DND-41 (cell line): ENCODE measurements around the gene GYG1.

Experiments used
- ATAC-seq: fragments of 200-7000 bp; cut with Tn5 transposase; 3 replicates; pipeline ENCODE4 v1.9.1; 2021; ENCODE audit warnings: low read depth; ENCODE audit not compliant: insufficient read depth
- DNase-seq: peaks from one replicate; pipeline ENCODE4 v3.0.0-alpha.2; 2020
- H2AFZ ChIP-seq: 2 replicates; pipeline ENCODE4 v1.6.0; 2012; ENCODE audit warnings: low read depth, low read length
- H3K27ac ChIP-seq: 2 replicates; pipeline ENCODE4 v1.5.1; 2012; ENCODE audit warnings: low read length, inconsistent platforms
- H3K27me3 ChIP-seq: fragments of 200-600 bp; sonication (generic); 2 replicates; pipeline ENCODE4 v1.6.0; 2012; ENCODE audit warnings: low read length, mild to moderate bottlenecking, inconsistent platforms; ENCODE audit not compliant: insufficient read depth, poor library complexity
- H3K36me3 ChIP-seq: 2 replicates; pipeline ENCODE4 v1.5.1; 2012; ENCODE audit warnings: low read length, inconsistent platforms; ENCODE audit not compliant: insufficient read depth
- H3K4me1 ChIP-seq: 2 replicates; pipeline ENCODE4 v1.5.1; 2012; ENCODE audit warnings: mild to moderate bottlenecking, low read length; ENCODE audit not compliant: insufficient read depth
- H3K4me2 ChIP-seq: 2 replicates; pipeline ENCODE4 v1.6.0; 2012; ENCODE audit warnings: mild to moderate bottlenecking, moderate library complexity, low read length, inconsistent platforms; ENCODE audit not compliant: insufficient read depth
- H3K4me3 ChIP-seq, 2 experiments: fragments of 200-600 bp in 1 of 2; shearing (Covaris generic) in 1 of 2; 2 replicates each; pipeline ENCODE4 v1.5.1; 2012 to 2016; ENCODE audit warnings: inconsistent platforms in 2 of 2, low read length in 2 of 2, mild to moderate bottlenecking in 2 of 2, low read depth in 1 of 2, moderate library complexity in 1 of 2
- H3K79me2 ChIP-seq: 2 replicates; pipeline ENCODE4 v1.6.0; 2012; ENCODE audit warnings: low read length, inconsistent platforms; ENCODE audit not compliant: insufficient read depth
- H3K9ac ChIP-seq: 2 replicates; pipeline ENCODE4 v1.6.0; 2012; ENCODE audit warnings: low read depth, mild to moderate bottlenecking, inconsistent platforms, low read length, moderate library complexity
- H3K9me3 ChIP-seq: 2 replicates; pipeline ENCODE4 v1.5.1; 2012; ENCODE audit warnings: low read length, moderate library complexity, mild to moderate bottlenecking, inconsistent platforms; ENCODE audit not compliant: insufficient read depth, severe bottlenecking
- H4K20me1 ChIP-seq: 2 replicates; pipeline ENCODE4 v1.6.0; 2012; ENCODE audit warnings: low read length; ENCODE audit not compliant: insufficient read depth
- EZH2 ChIP-seq: IDR thresholded peaks from 3 replicates; pipeline ENCODE4 v1.6.1; 2012; ENCODE audit warnings: borderline replicate concordance, low read depth, mild to moderate bottlenecking, moderate library complexity, low read length, inconsistent platforms; ENCODE audit not compliant: severe bottlenecking
- TF ChIP-seq, protein P1 (sequence below): IDR thresholded peaks from 2 replicates; pipeline ENCODE4 v1.5.1; 2012; ENCODE audit warnings: borderline replicate concordance, low read length, moderate library complexity, mild to moderate bottlenecking; ENCODE audit not compliant: poor library complexity, severe bottlenecking; ENCODE audit errors: extremely low read depth

GYG1 gene

DNA sequence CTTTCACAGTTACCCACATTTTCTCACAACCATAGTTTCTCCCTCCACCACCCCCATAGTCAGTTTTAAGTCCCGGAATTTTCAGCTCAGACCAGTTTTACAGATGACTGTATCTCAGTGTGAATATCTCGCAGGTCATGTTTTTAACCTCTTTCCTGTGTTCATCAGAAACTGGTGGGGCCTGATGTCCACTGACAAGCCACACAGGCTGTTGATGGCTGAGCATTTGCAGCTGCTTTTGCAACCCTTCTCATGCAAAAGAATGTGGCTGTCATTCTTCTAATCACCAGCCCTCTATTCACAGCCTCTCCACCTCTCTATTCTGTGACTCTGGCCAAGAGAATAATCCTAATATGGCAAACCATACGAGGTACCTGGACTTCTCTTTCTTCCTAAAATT is 8.5 kb downstream of the GYG1 start:
- no peaks in the 10 kb centered on the region for H4K20me1 ChIP-seq
- H3K27me3 ChIP-seq = no peaks in the 10 kb centered on the region
- no peak overlapping the region for H2AFZ ChIP-seq
- 0 out of 2 replicates have a peak, but pooled peaks cover 3% of the 10 kb centered on the region for H3K4me1 ChIP-seq
- TF ChIP-seq, protein P1, sequence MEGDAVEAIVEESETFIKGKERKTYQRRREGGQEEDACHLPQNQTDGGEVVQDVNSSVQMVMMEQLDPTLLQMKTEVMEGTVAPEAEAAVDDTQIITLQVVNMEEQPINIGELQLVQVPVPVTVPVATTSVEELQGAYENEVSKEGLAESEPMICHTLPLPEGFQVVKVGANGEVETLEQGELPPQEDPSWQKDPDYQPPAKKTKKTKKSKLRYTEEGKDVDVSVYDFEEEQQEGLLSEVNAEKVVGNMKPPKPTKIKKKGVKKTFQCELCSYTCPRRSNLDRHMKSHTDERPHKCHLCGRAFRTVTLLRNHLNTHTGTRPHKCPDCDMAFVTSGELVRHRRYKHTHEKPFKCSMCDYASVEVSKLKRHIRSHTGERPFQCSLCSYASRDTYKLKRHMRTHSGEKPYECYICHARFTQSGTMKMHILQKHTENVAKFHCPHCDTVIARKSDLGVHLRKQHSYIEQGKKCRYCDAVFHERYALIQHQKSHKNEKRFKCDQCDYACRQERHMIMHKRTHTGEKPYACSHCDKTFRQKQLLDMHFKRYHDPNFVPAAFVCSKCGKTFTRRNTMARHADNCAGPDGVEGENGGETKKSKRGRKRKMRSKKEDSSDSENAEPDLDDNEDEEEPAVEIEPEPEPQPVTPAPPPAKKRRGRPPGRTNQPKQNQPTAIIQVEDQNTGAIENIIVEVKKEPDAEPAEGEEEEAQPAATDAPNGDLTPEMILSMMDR = no peak
- no peak for TF ChIP-seq EZH2
- H3K79me2 ChIP-seq = no peaks in the 10 kb centered on the region
- H3K9me3 ChIP-seq = no peaks in the 10 kb centered on the region
- no peak overlapping the region for H3K4me2 ChIP-seq
- H3K9ac ChIP-seq = no peak overlapping the region
- DNase-seq (no peak), ATAC-seq (no peak)
- no peak overlapping the region for H3K27ac ChIP-seq
- H3K36me3 ChIP-seq = no peaks in the 10 kb centered on the region
- H3K4me3 ChIP-seq = no peak overlapping the region

DNA sequence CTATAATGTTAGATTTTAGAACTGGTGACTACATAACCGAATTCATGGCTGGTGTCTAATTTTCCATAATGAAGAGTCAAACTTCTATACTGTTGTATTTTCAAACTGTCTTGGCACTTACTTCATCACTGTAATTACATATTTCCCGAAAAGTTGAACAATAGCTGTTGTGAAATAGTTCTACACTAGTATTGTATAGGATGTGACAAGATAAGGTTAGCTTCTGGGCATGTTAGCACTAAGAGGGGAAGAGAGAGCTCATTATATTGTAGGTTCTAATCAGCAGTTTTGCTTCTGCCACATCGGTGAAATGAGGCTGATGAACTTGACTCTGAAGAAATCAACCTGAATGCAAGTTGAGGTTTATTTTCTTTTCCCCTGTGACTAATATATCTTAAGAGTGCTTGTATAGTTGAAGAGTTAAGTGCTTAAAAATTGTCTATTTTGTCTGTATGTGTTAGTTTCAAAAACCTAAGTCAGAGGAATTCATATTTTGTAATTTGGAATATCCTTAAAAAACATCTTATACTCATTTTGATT is 8.9 kb downstream of the GYG1 start:
- Histone ChIP-seq H2AFZ (no peak overlapping the region), H3K27ac (no peak overlapping the region), H3K4me3 (no peak overlapping the region), H3K9me3 (no peaks in the 10 kb centered on the region), H3K79me2 (no peaks in the 10 kb centered on the region), H3K9ac (no peak overlapping the region), H3K4me2 (no peak overlapping the region), H4K20me1 (no peaks in the 10 kb centered on the region), H3K4me1 (0 out of 2 replicates have a peak, but pooled peaks cover 3% of the 10 kb centered on the region), H3K36me3 (no peaks in the 10 kb centered on the region), H3K27me3 (no peaks in the 10 kb centered on the region)
- DNase-seq = no peak
- TF ChIP-seq, protein P1 = no peak
- TF ChIP-seq EZH2 = no peak
- no peak for ATAC-seq

DNA sequence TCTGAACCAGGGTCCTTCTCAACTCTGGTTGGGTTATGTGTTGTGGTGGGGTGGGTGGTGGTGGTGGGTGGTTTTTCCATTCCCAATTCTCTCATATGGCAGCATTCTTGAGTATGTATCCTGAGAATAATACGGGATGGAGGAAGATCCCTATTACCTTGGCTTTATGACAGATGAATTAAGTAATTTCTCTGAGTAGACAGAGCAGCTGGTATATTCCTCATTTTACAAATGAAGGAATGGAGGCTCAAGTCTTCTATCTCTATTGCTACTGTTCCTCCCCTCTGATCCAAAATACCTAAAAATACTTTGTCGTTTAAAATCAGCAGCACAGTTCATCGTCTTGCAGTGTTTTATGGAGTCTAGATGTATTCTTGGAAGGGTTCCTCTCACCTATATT is 10.4 kb downstream of the GYG1 start:
- no peak overlapping the region for H2AFZ ChIP-seq
- TF ChIP-seq, protein P1 = no peak
- no peak for TF ChIP-seq EZH2
- H3K79me2 ChIP-seq = no peaks in the 10 kb centered on the region
- no peak overlapping the region for H3K4me2 ChIP-seq
- no peak overlapping the region for H3K27ac ChIP-seq
- ATAC-seq (no peak), DNase-seq (no peak)
- H4K20me1 ChIP-seq = no peaks in the 10 kb centered on the region
- no peaks in the 10 kb centered on the region for H3K9me3 ChIP-seq
- H3K36me3 ChIP-seq = no peaks in the 10 kb centered on the region
- H3K4me1 ChIP-seq = 0 out of 2 replicates have a peak, but pooled peaks cover 3% of the 10 kb centered on the region
- no peak overlapping the region for H3K4me3 ChIP-seq
- H3K27me3 ChIP-seq = no peaks in the 10 kb centered on the region
- no peak overlapping the region for H3K9ac ChIP-seq
